Measurements from ENCODE around the gene MTCL1.

MTCL1 gene

GRCh38 chr18:8857806-8858205 is 152.4 kb downstream of the MTCL1 start:
- in situ Hi-C loops (cut with MboI; ENCODE audit: low sequenced_read_pairs, unreplicated experiment) = no loop called here
- no peak for TF ChIP-seq CTCF (IDR thresholded peaks at IDR 0.05; ENCODE audit: borderline replicate concordance, control extremely low read depth, extremely low read depth, insufficient read depth, missing control alignments)

GRCh38 chr18:8858888-8859511 is 153.6 kb downstream of the MTCL1 start:
- no peak for DNase-seq (ENCODE audit: low spot score)
- in situ Hi-C loops (cut with MboI; ENCODE audit: low sequenced_read_pairs, unreplicated experiment) = no loop called here
- no peak for TF ChIP-seq CTCF (IDR thresholded peaks at IDR 0.05; ENCODE audit: borderline replicate concordance, control extremely low read depth, extremely low read depth, insufficient read depth, missing control alignments)

More at GRCh38 chr18:8857806-8858205, 152.4 kb downstream of the MTCL1 start:
- no peak for DNase-seq (ENCODE audit: low spot score)

GRCh38 chr18:8860845-8861642 is 155.7 kb downstream of the MTCL1 start:
- in situ Hi-C loops (cut with MboI; ENCODE audit: low sequenced_read_pairs, unreplicated experiment) = no loop called here
- no peak for TF ChIP-seq CTCF (IDR thresholded peaks at IDR 0.05; ENCODE audit: borderline replicate concordance, control extremely low read depth, extremely low read depth, insufficient read depth, missing control alignments)
- no peak for DNase-seq (ENCODE audit: low spot score)

- in situ Hi-C loops (cut with MboI; ENCODE audit: low sequenced_read_pairs, unreplicated experiment) = no loop called here
- TF ChIP-seq CTCF (IDR thresholded peaks at IDR 0.05; ENCODE audit: borderline replicate concordance, control extremely low read depth, extremely low read depth, insufficient read depth, missing control alignments) = no peak
Measured at GRCh38 chr18:8863427-8863826, 158.1 kb downstream of the MTCL1 start.

GRCh38 chr18:8865934-8866333 is 160.6 kb downstream of the MTCL1 start:
- no peak for DNase-seq (ENCODE audit: low spot score)
- TF ChIP-seq CTCF (IDR thresholded peaks at IDR 0.05; ENCODE audit: borderline replicate concordance, control extremely low read depth, extremely low read depth, insufficient read depth, missing control alignments) = no peak
- in situ Hi-C loops (cut with MboI; ENCODE audit: low sequenced_read_pairs, unreplicated experiment) = no loop called here

More at GRCh38 chr18:8863427-8863826, 158.1 kb downstream of the MTCL1 start:
- DNase-seq (ENCODE audit: low spot score) = no peak

GRCh38 chr18:8866679-8867078 is 161.3 kb downstream of the MTCL1 start:
- TF ChIP-seq CTCF (IDR thresholded peaks at IDR 0.05; ENCODE audit: borderline replicate concordance, control extremely low read depth, extremely low read depth, insufficient read depth, missing control alignments) = no peak
- in situ Hi-C loops (cut with MboI; ENCODE audit: low sequenced_read_pairs, unreplicated experiment) = no loop called here
- no peak for DNase-seq (ENCODE audit: low spot score)

Data from GM13976 (cell line).